Measurements from ENCODE around the gene PHACTR1. TPM values are rescaled to one million over a fixed set of nuclear protein-coding genes. Genes with fewer than 3 reads are reported as not detected.

Gene PHACTR1
- total and polyA plus RNA-seq, 7 donors, result 0.04 to 3.0 (median 0.85) TPM

DNA sequence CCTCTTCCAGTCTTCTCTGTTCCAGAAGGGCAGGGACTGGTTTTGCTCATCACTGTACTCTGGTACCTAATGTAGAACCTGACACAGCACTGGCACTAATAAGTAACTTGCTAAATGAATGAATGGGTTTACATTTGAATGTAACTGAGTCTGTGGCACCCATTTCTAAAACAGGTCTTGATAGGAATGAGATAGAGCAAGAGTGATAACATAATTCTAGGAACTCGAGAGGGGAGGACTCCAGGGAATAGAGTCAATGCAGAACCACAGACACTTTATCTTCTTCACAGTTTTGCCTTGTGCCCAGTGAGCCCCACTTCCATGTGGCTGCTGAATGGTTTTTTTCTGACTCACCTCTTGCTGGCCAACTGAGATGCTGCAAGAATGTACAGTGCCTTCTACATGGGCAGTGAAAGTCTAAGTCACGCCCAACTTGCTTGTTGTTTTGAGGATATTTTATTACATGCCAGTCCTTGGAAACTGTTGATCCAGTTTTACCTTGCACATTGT, 550.6 kb downstream of the PHACTR1 start:
- no peak for ATAC-seq
- 83 to 84% (median 84%) methylated on average over 2 of the region's 2 CpGs for WGBS, 3 donors
- H3K9me3 ChIP-seq, result no peaks in the 10 kb centered on the region

GRCh38 chr6:13268913-13269518, 552.4 kb downstream of the PHACTR1 start:
- intact Hi-C loops (cut with DNase I), result no loop called here
- no peak for ATAC-seq

More for the DNA sequence above, 550.6 kb downstream of the PHACTR1 start:
- Histone ChIP-seq H3K36me3 (ENCODE audit: insufficient read depth in 1 of 2, low read depth in 1 of 2) (no peaks in the 10 kb centered on the region), H3K4me1 (no peaks in the 10 kb centered on the region), H3K27me3 (ENCODE audit: insufficient read depth in 3 of 3, low read length in 2 of 3) (no peaks in the 10 kb centered on the region), H3K27ac (no peak overlapping the region), H3K4me3 (no peak overlapping the region)
- no peak for DNase-seq
- intact Hi-C loops (cut with DNase I), result no loop called here
- TF ChIP-seq CTCF (IDR thresholded peaks at IDR 0.05), result no peak

DNA sequence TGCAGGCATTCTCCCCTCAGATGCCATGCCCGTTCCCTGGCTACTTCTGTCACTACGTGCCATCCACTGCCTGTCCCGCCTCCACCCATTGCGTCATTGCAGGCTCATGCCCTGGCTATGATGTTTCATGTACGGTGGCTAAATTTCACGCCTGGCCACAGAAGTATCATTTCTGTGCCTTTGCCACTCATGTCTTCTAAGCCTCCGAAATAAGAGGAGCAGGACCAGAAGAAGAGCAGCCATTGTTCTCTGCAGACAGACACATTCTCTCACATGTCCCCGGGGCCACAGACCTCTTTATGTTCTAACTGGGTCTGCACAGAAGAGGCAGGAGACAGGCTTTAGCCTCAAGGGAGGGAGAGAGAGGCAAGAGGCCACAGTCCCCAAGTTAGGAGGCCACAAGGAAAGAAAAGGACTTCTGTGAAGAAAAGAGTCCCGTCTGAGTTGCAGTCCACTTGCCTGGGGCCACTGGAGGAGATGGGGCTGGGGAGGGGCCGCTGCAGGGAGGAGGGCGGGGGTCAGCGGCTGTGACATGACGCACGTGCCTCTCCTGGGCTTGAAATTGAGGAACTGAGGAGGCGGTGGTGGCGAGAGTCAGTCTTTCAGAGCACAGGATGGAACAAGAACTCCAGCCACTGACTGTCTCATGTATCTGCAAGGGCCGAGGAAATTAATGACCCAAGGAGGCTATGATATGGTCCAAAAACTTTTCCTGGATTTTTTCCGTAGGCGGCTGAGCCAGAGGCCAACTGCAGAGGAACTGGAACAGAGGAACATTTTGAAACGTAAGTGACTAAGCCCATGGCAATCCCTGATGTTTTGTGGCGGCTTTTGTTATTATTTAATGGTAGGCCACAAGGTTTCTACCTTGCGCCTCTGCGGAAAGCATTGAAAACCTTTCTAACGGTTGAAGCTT, 555.8 kb downstream of the PHACTR1 start:
- WGBS, 3 donors, result 81 to 86% (median 84%) methylated on average over 24 of the region's 24 CpGs
- Histone ChIP-seq H3K27me3 (ENCODE audit: insufficient read depth in 3 of 3, low read length in 2 of 3) (no peaks in the 10 kb centered on the region), H3K36me3 (ENCODE audit: insufficient read depth in 1 of 2, low read depth in 1 of 2) (no peaks in the 10 kb centered on the region), H3K27ac (no peak overlapping the region), H3K9me3 (no peaks in the 10 kb centered on the region), H3K4me1 (no peaks in the 10 kb centered on the region), H3K4me3 (no peak overlapping the region)
- no peak for ATAC-seq
- TF ChIP-seq CTCF (IDR thresholded peaks at IDR 0.05), result no peak
- DNase-seq, result peak; percentile 35 to 67
- intact Hi-C loops (cut with DNase I), result no loop called here

More at GRCh38 chr6:13268913-13269518, 552.4 kb downstream of the PHACTR1 start:
- Histone ChIP-seq H3K4me3 (no peak overlapping the region), H3K4me1 (no peaks in the 10 kb centered on the region), H3K36me3 (ENCODE audit: insufficient read depth in 1 of 2, low read depth in 1 of 2) (no peaks in the 10 kb centered on the region), H3K9me3 (no peaks in the 10 kb centered on the region), H3K27me3 (ENCODE audit: insufficient read depth in 3 of 3, low read length in 2 of 3) (no peaks in the 10 kb centered on the region), H3K27ac (no peak overlapping the region)
- no peak for DNase-seq
- no peak for TF ChIP-seq CTCF (IDR thresholded peaks at IDR 0.05)
- 44 to 60% (median 50%) methylated on average over 8 of the region's 8 CpGs for WGBS, 3 donors

DNA sequence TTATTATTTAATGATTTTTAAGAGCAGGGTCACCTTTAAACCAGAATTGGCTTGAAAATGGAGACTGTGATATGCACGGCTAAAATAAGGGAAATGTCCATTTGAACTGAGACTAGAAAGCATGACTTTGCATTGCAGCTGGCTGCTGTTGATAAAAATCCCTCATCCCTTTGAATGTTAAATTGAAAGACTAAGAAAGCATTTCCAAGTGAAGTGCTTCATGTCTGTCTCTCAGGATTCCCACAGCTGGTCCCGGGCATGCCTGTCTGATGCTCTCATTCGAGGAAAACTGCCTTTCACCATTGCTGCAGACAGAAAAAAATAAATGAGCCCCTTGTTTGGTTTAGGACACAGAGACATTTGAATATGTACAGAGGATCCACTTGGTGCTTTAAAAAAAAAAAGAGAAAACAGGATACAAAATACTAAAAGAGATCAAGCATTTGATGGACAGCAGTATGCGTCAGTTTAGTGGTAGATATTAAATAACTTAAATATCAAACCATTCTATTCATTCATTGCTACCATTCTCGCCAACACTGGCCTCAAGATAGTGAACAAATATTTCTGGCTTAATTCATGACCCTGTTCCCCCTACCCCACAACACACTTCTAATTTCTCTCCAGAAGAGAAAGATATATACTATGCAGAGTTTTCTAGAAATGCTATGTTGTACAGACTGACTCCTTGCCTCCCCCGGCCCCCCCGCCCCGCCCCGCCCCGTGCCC, 556.8 kb downstream of the PHACTR1 start:
- H3K36me3 ChIP-seq (ENCODE audit: insufficient read depth in 1 of 2, low read depth in 1 of 2), result no peaks in the 10 kb centered on the region
- H3K27me3 ChIP-seq (ENCODE audit: insufficient read depth in 3 of 3, low read length in 2 of 3), result no peaks in the 10 kb centered on the region
- DNase-seq (no peak), ATAC-seq (no peak)
- 66 to 73% (median 66%) methylated on average over 10 of the region's 10 CpGs for WGBS, 3 donors
- intact Hi-C loops (cut with DNase I), result no loop called here
- H3K9me3 ChIP-seq, result no peaks in the 10 kb centered on the region
- no peak overlapping the region for H3K4me3 ChIP-seq
- no peaks in the 10 kb centered on the region for H3K4me1 ChIP-seq
- no peak overlapping the region for H3K27ac ChIP-seq
- TF ChIP-seq CTCF (IDR thresholded peaks at IDR 0.05), result no peak
